ENCODE measurements around the gene GPR89A.
"Not testable (repeated sequence)": the region's sequence is repeated elsewhere in the genome, so short reads cannot be mapped to it uniquely, and the experiment has no call there.

GPR89A gene

GRCh38 chr1:145686078-145686477 is 78.3 kb downstream of the GPR89A start:
- DNase-seq (ENCODE audit: low spot score): not testable (repeated sequence)

- no peak for DNase-seq (ENCODE audit: low spot score)
Measured at GRCh38 chr1:145688328-145688727, 80.5 kb downstream of the GPR89A start.

GRCh38 chr1:145688924-145689323 is 81.1 kb downstream of the GPR89A start:
- no peak for DNase-seq (ENCODE audit: low spot score)

- no peak for DNase-seq (ENCODE audit: low spot score)
Measured at GRCh38 chr1:145689922-145690321, 82.1 kb downstream of the GPR89A start.

- DNase-seq (ENCODE audit: low spot score): peak; percentile 90
Measured at GRCh38 chr1:145690587-145691558, 83.1 kb downstream of the GPR89A start.

- DNase-seq (ENCODE audit: low spot score): no peak
Measured at GRCh38 chr1:145692785-145693443, 85.1 kb downstream of the GPR89A start.

- DNase-seq (ENCODE audit: low spot score): no peak
Measured at GRCh38 chr1:145695821-145696629, 88.2 kb downstream of the GPR89A start.

GRCh38 chr1:145696630-145696960 is 88.8 kb downstream of the GPR89A start:
- DNase-seq (ENCODE audit: low spot score): no peak

GRCh38 chr1:145701306-145701862 is 93.6 kb downstream of the GPR89A start:
- DNase-seq (ENCODE audit: low spot score): no peak

GRCh38 chr1:145702052-145702451 is 94.3 kb downstream of the GPR89A start:
- DNase-seq (ENCODE audit: low spot score): no peak

GRCh38 chr1:145702826-145703225 is 95.0 kb downstream of the GPR89A start:
- no peak for DNase-seq (ENCODE audit: low spot score)

- no peak for DNase-seq (ENCODE audit: low spot score)
Measured at GRCh38 chr1:145705622-145706021, 97.8 kb downstream of the GPR89A start.

- DNase-seq (ENCODE audit: low spot score): peak; percentile 43
Measured at GRCh38 chr1:145706086-145706664, 98.4 kb downstream of the GPR89A start.

- no peak for DNase-seq (ENCODE audit: low spot score)
Measured at GRCh38 chr1:145707183-145707867, 99.5 kb downstream of the GPR89A start, which contains the start of gene PDZK1. Gene PDZK1 (minus strand): TSS chr1:145707368. CDS start chr1:145688021, 19,347 bp downstream.

GRCh38 chr1:145708063-145708462 is 100.3 kb downstream of the GPR89A start:
- no peak for DNase-seq (ENCODE audit: low spot score)

GRCh38 chr1:145710291-145711027 is 102.7 kb downstream of the GPR89A start:
- DNase-seq (ENCODE audit: low spot score): no peak

GRCh38 chr1:145711213-145711651 is 103.4 kb downstream of the GPR89A start:
- DNase-seq (ENCODE audit: low spot score): no peak

GRCh38 chr1:145714524-145715111 is 106.8 kb downstream of the GPR89A start:
- no peak for DNase-seq (ENCODE audit: low spot score)

- no peak for DNase-seq (ENCODE audit: low spot score)
Measured at GRCh38 chr1:145716641-145717345, 109.0 kb downstream of the GPR89A start.
